HUES6 (cell line): ENCODE results near the gene KBTBD13.

ENCODE experiments used
- H3K27ac ChIP-seq: 2 replicates; pipeline ENCODE4 v1.7.0; 2013; ENCODE audit warnings: low read depth, mild to moderate bottlenecking, low read length, inconsistent platforms
- H3K27me3 ChIP-seq: 2 replicates; pipeline ENCODE4 v1.6.1; 2013; ENCODE audit warnings: low read length; ENCODE audit not compliant: control insufficient read depth, insufficient read depth
- H3K36me3 ChIP-seq: 2 replicates; pipeline ENCODE4 v1.6.1; 2013; ENCODE audit warnings: low read length; ENCODE audit not compliant: control insufficient read depth, insufficient read depth
- H3K4me1 ChIP-seq: 2 replicates; pipeline ENCODE4 v1.6.1; 2013; ENCODE audit warnings: low read length; ENCODE audit not compliant: control insufficient read depth, insufficient read depth
- H3K4me3 ChIP-seq: 2 replicates; pipeline ENCODE4 v1.5.1; 2013; ENCODE audit warnings: low read depth, low read length
- H3K9ac ChIP-seq: one replicate; pipeline ENCODE4 v1.6.1; 2013; ENCODE audit warnings: mild to moderate bottlenecking, low read length
- H3K9me3 ChIP-seq: 2 replicates; pipeline ENCODE4 v1.6.1; 2013; ENCODE audit warnings: low read depth, low read length; ENCODE audit not compliant: control insufficient read depth, insufficient read depth

KBTBD13 gene

DNA sequence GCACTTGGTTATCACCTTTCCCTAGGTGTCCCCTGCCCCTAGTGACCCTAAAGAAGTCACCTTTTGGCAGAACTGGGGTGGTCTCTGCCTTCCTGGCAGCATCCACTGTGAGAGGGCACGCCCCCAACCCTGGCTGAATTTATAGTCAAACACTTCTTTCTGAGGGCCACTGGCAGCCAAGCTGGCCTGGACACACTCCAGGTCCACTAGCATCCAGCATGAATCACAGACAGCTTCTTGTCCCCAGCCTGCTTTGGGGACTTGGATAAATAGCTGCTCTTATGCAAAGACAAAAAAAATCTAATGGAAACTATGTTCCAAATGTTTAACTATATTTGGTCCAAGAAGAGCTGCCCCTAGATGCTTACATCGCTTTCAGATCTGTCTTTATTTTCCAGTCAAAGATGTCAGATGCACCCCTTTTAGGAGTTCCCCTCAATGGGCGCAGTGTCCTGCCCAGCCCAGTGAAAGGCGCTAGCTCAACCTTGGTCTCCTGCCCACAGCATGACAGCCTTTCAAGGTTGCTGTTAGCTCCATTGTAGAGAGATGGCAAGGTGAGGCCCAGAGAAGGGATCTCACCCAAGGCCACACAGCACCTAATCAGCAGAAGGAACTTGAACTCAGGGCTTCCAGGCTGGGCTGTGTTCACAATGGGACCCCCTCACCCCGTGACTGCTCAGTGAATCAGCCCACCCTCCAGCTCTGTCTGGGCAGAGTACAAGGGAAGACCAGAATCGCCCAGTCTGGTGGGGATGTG, 15.7 kb upstream of the KBTBD13 start:
- Histone ChIP-seq H3K9me3 (no peaks in the 10 kb centered on the region), H3K27ac (no peak overlapping the region), H3K27me3 (no peaks in the 10 kb centered on the region), H3K4me1 (peaks cover under 1% of the 10 kb centered on the region; the same call in 1 of the 2 replicates), H3K36me3 (peaks cover 35% of the 10 kb centered on the region), H3K9ac (no peak overlapping the region), H3K4me3 (no peak overlapping the region)

- H3K27me3 ChIP-seq = no peaks in the 10 kb centered on the region
- H3K4me1 ChIP-seq = peaks cover 13% of the 10 kb centered on the region
- H3K4me3 ChIP-seq = no peak overlapping the region
- no peaks in the 10 kb centered on the region for H3K9me3 ChIP-seq
- H3K36me3 ChIP-seq = peaks cover 23% of the 10 kb centered on the region
- H3K27ac ChIP-seq = no peak overlapping the region
- H3K9ac ChIP-seq = no peak overlapping the region
These were observed 14.5 kb upstream of the KBTBD13 start for GRCh38 chr15:65062061-65062460.

DNA sequence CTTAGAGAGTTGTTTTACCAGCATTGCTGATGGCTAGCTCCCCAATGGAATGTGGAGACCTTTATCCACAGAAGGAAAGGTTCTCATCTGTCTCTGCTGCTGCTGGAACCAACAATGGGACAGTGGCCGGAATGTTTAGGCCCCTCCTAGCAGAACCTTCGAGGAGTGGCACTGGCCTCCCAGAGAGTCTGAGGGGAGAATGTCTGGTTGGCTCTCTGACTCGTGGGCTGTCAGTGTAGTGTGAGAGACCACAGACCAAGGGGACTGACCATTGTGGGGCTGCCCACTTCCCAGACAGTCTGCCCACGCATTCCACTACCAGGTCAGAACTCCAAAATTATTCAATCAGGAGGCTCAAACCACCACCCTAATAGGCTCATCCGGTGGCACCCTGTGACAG, 13.8 kb upstream of the KBTBD13 start:
- H3K27ac ChIP-seq = no peak overlapping the region
- no peak overlapping the region for H3K4me3 ChIP-seq
- H3K4me1 ChIP-seq = peaks cover 16% of the 10 kb centered on the region
- no peaks in the 10 kb centered on the region; the same call in 1 of the 2 replicates for H3K27me3 ChIP-seq
- H3K9me3 ChIP-seq = no peaks in the 10 kb centered on the region
- no peak overlapping the region for H3K9ac ChIP-seq
- peaks cover 16% of the 10 kb centered on the region for H3K36me3 ChIP-seq

DNA sequence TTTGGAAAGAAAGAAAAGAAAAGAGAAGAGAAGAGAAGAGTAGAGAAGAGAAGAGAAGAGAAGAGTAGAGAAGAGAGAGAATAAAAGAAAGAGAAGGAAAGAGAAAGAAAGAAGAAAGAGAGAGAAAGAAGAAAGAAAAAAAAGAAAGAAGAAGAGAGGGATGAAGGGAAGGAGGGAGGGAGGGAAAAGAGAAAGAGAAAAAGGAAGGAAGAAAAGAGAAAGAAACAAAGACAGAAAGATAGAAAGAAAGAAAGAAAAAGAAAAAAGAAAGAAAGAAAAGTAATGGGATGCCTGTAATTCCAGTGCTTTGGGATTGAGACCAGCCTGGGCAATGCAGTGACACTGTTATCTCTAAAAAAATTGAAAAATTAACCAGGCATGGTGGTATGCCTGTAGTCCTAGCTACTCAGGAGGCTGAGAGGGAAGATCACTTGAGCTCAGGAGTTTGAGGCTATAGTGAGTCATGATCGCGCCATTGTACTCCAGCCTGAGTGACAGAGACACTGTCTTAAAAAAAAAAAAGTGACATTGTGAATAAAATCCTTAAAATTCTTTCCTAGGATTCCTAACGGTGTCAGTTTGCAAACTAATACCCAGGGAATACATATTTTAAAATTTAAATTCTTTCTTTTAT, 10.4 kb upstream of the KBTBD13 start:
- Histone ChIP-seq H3K9me3 (no peaks in the 10 kb centered on the region), H3K27ac (peak overlapping the region; percentile 8; the same call in 1 of the 2 replicates), H3K4me1 (peaks cover 27% of the 10 kb centered on the region), H3K36me3 (no peaks in the 10 kb centered on the region; the same call in 1 of the 2 replicates), H3K4me3 (peak overlapping the region; percentile 65), H3K9ac (no peak overlapping the region), H3K27me3 (no peaks in the 10 kb centered on the region; the same call in 1 of the 2 replicates)

- H3K27ac ChIP-seq = peak overlapping the region; percentile 8; the same call in 1 of the 2 replicates
- peak overlapping the region; percentile 89 for H3K9ac ChIP-seq
- no peaks in the 10 kb centered on the region for H3K9me3 ChIP-seq
- peaks cover 33% of the 10 kb centered on the region for H3K4me1 ChIP-seq
- H3K36me3 ChIP-seq = no peaks in the 10 kb centered on the region; the same call in 1 of the 2 replicates
- H3K4me3 ChIP-seq = peak overlapping the region; percentile 65
- H3K27me3 ChIP-seq = no peaks in the 10 kb centered on the region; the same call in 1 of the 2 replicates
These were observed 9.8 kb upstream of the KBTBD13 start for GRCh38 chr15:65066635-65067316.

GRCh38 chr15:65067317-65067644, 9.3 kb upstream of the KBTBD13 start:
- H3K27me3 ChIP-seq = no peaks in the 10 kb centered on the region; the same call in 1 of the 2 replicates
- no peaks in the 10 kb centered on the region for H3K9me3 ChIP-seq
- peak overlapping the region; percentile 65 for H3K4me3 ChIP-seq
- H3K27ac ChIP-seq = no peak overlapping the region; the same call in 1 of the 2 replicates
- peaks cover 38% of the 10 kb centered on the region for H3K4me1 ChIP-seq
- no peaks in the 10 kb centered on the region; the same call in 1 of the 2 replicates for H3K36me3 ChIP-seq
- H3K9ac ChIP-seq = peak overlapping the region; percentile 89

- H3K27me3 ChIP-seq = no peaks in the 10 kb centered on the region; the same call in 1 of the 2 replicates
- H3K4me3 ChIP-seq = peak within 1 kb of the TSS; percentile 65
- H3K9ac ChIP-seq = peak within 1 kb of the TSS; percentile 89
- H3K36me3 ChIP-seq = no peaks in the 10 kb centered on the region; the same call in 1 of the 2 replicates
- peaks cover 40% of the 10 kb centered on the region for H3K4me1 ChIP-seq
- peak within 1 kb of the TSS; percentile 11; the same call in 1 of the 2 replicates for H3K27ac ChIP-seq
- no peaks in the 10 kb centered on the region for H3K9me3 ChIP-seq
These were observed 8.7 kb upstream of the KBTBD13 start, which contains the start of gene RASL12 for GRCh38 chr15:65067645-65068402. Gene RASL12 (minus strand): TSS chr15:65067991. CDS start chr15:65067835, 156 bp downstream.

GRCh38 chr15:65068403-65068788, 8.2 kb upstream of the KBTBD13 start:
- H3K4me3 ChIP-seq = peak overlapping the region; percentile 65
- H3K9ac ChIP-seq = peak overlapping the region; percentile 89
- no peaks in the 10 kb centered on the region; the same call in 1 of the 2 replicates for H3K27me3 ChIP-seq
- H3K4me1 ChIP-seq = peaks cover 40% of the 10 kb centered on the region
- no peak overlapping the region for H3K27ac ChIP-seq
- no peaks in the 10 kb centered on the region; the same call in 1 of the 2 replicates for H3K36me3 ChIP-seq
- peaks cover 3% of the 10 kb centered on the region; the same call in 1 of the 2 replicates for H3K9me3 ChIP-seq

- no peak overlapping the region for H3K27ac ChIP-seq
- peaks cover 40% of the 10 kb centered on the region for H3K4me1 ChIP-seq
- H3K9ac ChIP-seq = no peak overlapping the region
- no peaks in the 10 kb centered on the region; the same call in 1 of the 2 replicates for H3K36me3 ChIP-seq
- H3K9me3 ChIP-seq = peaks cover 5% of the 10 kb centered on the region; the same call in 1 of the 2 replicates
- no peaks in the 10 kb centered on the region; the same call in 1 of the 2 replicates for H3K27me3 ChIP-seq
- H3K4me3 ChIP-seq = no peak overlapping the region
These were observed 7.4 kb upstream of the KBTBD13 start for GRCh38 chr15:65069179-65069578.
